Spleen (tissue), 11 donors: ENCODE results near the gene KCNC1. TPM values are rescaled to one million over a fixed set of nuclear protein-coding genes. Genes with fewer than 3 reads are reported as not detected.

Experiments used
- DNase-seq: peaks from one replicate; pipeline ENCODE4 v3.0.0-alpha.2; 2020
- H3K27ac ChIP-seq, 8 donors: fragments of 200-600 bp; sonication (generic) in 7 of 8; 1 replicate in 4 of 8; 2 replicates in 4 of 8; pipeline versions ENCODE4 v1.5.0 to v1.8.0; 2016 to 2021; ENCODE audit warnings: inconsistent platforms in 4 of 8, mild to moderate bottlenecking in 4 of 8, moderate library complexity in 1 of 8
- H3K27me3 ChIP-seq, 7 donors: fragments of 200-600 bp; sonication (generic) in 6 of 7; replicated peaks in 1 of 7; 1 replicate in 4 of 7; 2 replicates in 3 of 7; pipeline versions ENCODE4 v1.5.0 to v1.8.0; 2016 to 2021; ENCODE audit warnings: inconsistent platforms in 3 of 7, mild to moderate bottlenecking in 1 of 7
- H3K36me3 ChIP-seq, 6 donors: fragments of 200-600 bp; sonication (generic) in 5 of 6; 1 replicate in 4 of 6; 2 replicates in 2 of 6; pipeline versions ENCODE4 v1.5.0 to v1.8.0; 2016 to 2021; ENCODE audit warnings: inconsistent platforms in 2 of 6
- H3K4me1 ChIP-seq, 6 donors: fragments of 200-600 bp; sonication (generic) in 5 of 6; 1 replicate in 3 of 6; 2 replicates in 3 of 6; pipeline versions ENCODE4 v1.5.0 to v1.8.0; 2016 to 2021; ENCODE audit warnings: inconsistent platforms in 3 of 6
- H3K4me3 ChIP-seq, 8 donors: fragments of 200-600 bp; sonication (generic) in 7 of 8; 1 replicate in 4 of 8; 2 replicates in 4 of 8; pipeline versions ENCODE4 v1.5.0 to v1.8.0; 2016 to 2021; ENCODE audit warnings: inconsistent platforms in 4 of 8, mild to moderate bottlenecking in 4 of 8, moderate library complexity in 2 of 8
- H3K9me3 ChIP-seq, 8 donors: fragments of 200-600 bp; sonication (generic) in 7 of 8; 1 replicate in 4 of 8; 2 replicates in 4 of 8; pipeline versions ENCODE4 v1.5.0 to v1.8.0; 2016 to 2021; ENCODE audit warnings: inconsistent platforms in 4 of 8
- CTCF ChIP-seq, 11 experiments: fragments of 200-600 bp in 7 of 11; fragments of 450-650 bp in 4 of 11; sonication (generic) in 4 of 11; IDR thresholded peaks in 8 of 11; conservative IDR thresholded peaks in 3 of 11; 1 replicate in 7 of 11; 2 replicates in 4 of 11; pipeline versions ENCODE4 v1.4.0 to v1.8.0; 2016 to 2021; ENCODE audit warnings: antibody characterized with exemption in 11 of 11, inconsistent platforms in 4 of 11, mild to moderate bottlenecking in 1 of 11
- POLR2A ChIP-seq, 3 donors: fragments of 450-650 bp; IDR thresholded peaks; one replicate each; pipeline ENCODE4 v1.5.1; 2017; ENCODE audit warnings: antibody characterized with exemption in 3 of 3, mild to moderate bottlenecking in 1 of 3
- POLR2AphosphoS5 ChIP-seq, 3 donors: sonication (generic); formaldehyde crosslinking; IDR thresholded peaks; one replicate each; pipeline ENCODE4 v1.5.1; 2017; ENCODE audit warnings: antibody characterized with exemption in 3 of 3
- WGBS, 5 donors: extraction: QIAGEN DNeasy Blood & Tissue Kit in 3 of 5; methylation state at CpG; one replicate each; pipeline versions ENCODE4 v1.1.5 to v1.1.7; 2013 to 2018; 5-methylcytosine and 5-hydroxymethylcytosine counted together
- intact Hi-C: fragments of 100-400 bp; cut with DNase I; formaldehyde crosslinking; loops from one replicate; pipeline ENCODE4 v1.15.0; 2023; ENCODE audit warnings: low total_unique reads
- polyA plus RNA-seq, 3 donors: library from polyadenylated mRNA; stranded (reverse); fragments of 200-250 nt; gene quantifications; one replicate each; pipeline ENCODE4 v1.2.1, GENCODE V29; 2013
- total RNA-seq, 7 donors: library from RNA; depleted of rRNA in 3 of 7; stranded (reverse); fragments of >200 nt in 3 of 7; fragmentation: NEBNext Ultra II Directional in 4 of 7; extraction: Animal tissue kit (Norgen Biotek cat#: 25700) in 4 of 7; gene quantifications; one replicate each; pipeline versions ENCODE4 v1.1.0 to v1.2.1, GENCODE V29; 2016 to 2021
- donor health status: healthy with polysubstance abuse.
- donor health status: DM: no; HTN: no; CAD: no; lungs with moderate emphysema.
- donor health status: DM: no; HTN: no; CAD: no.
- donor health status: Bipolar disorder and iron deficiency.
- donor health status: healthy.
- donor health status: DM: no; HTN: no; CAD: no.
- donor health status: DM: yes; HTN: yes; CAD: no.

The KCNC1 gene
- total and polyA plus RNA-seq, 10 donors, result not detected

GRCh38 chr11:17714870-17715269 is 19.7 kb upstream of the KCNC1 start:
- H3K4me1 ChIP-seq, result peaks cover 0 to 13% (median 7%) of the 10 kb centered on the region in 6 donors
- H3K27me3 ChIP-seq, result peaks cover 0 to 89% (median 38%) of the 10 kb centered on the region in 7 donors
- WGBS, 5 donors, result 72 to 84% (median 82%) methylated on average over 4 of the region's 4 CpGs
- no peak for TF ChIP-seq POLR2AphosphoS5 (IDR thresholded peaks at IDR 0.05)
- TF ChIP-seq CTCF (IDR thresholded peaks at IDR 0.05 in 8 of 11, conservative IDR thresholded peaks at IDR 0.05 in 3 of 11), result no peak
- no peak for TF ChIP-seq POLR2A (IDR thresholded peaks at IDR 0.05)
- DNase-seq, result no peak
- no peaks in the 10 kb centered on the region for H3K9me3 ChIP-seq
- H3K36me3 ChIP-seq, result no peaks in the 10 kb centered on the region
- H3K27ac ChIP-seq, result no peak overlapping the region
- no peak overlapping the region for H3K4me3 ChIP-seq
- intact Hi-C loops, result no loop called here

- 70 to 85% (median 72%) methylated on average over 2 of the region's 2 CpGs for WGBS, 5 donors
- DNase-seq, result no peak
- Histone ChIP-seq H3K4me3 (no peak overlapping the region), H3K27me3 (peaks cover 2 to 98% (median 57%) of the 10 kb centered on the region in 7 donors), H3K27ac (no peak overlapping the region), H3K4me1 (peaks cover 0 to 32% (median 25%) of the 10 kb centered on the region in 6 donors), H3K36me3 (no peaks in the 10 kb centered on the region), H3K9me3 (no peaks in the 10 kb centered on the region)
- TF ChIP-seq POLR2A (IDR thresholded peaks at IDR 0.05), result no peak
- TF ChIP-seq POLR2AphosphoS5 (IDR thresholded peaks at IDR 0.05), result no peak
- no peak for TF ChIP-seq CTCF (IDR thresholded peaks at IDR 0.05 in 8 of 11, conservative IDR thresholded peaks at IDR 0.05 in 3 of 11)
- intact Hi-C loops, result no loop called here
Measured at GRCh38 chr11:17716807-17717206, 17.8 kb upstream of the KCNC1 start.

DNA sequence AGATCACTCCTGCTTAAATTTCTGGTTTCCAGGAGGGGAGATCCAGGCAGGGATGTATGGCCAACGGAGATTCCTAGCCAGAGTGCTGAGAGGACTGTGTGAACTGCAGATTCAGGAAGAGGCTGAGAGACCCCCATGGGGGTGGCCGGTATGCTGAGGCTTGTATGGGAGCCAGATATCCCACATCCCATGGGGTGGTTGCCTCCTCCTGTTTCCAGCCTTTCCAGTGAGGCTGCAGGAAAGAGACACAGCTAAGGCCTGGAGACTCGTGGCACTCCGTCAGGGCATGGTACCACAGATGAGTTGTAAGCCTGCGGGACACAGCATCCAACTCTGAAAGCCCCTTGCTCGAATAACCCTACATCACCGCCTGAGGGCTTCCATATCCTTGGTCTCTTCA is 16.6 kb upstream of the KCNC1 start:
- Histone ChIP-seq H3K4me1 (peaks cover 0 to 39% (median 26%) of the 10 kb centered on the region in 6 donors), H3K27ac (no peak overlapping the region), H3K4me3 (no peak overlapping the region), H3K36me3 (no peaks in the 10 kb centered on the region), H3K27me3 (peaks cover 3 to 98% (median 65%) of the 10 kb centered on the region in 7 donors), H3K9me3 (no peaks in the 10 kb centered on the region)
- no peak for TF ChIP-seq CTCF (IDR thresholded peaks at IDR 0.05 in 8 of 11, conservative IDR thresholded peaks at IDR 0.05 in 3 of 11)
- no peak for TF ChIP-seq POLR2A (IDR thresholded peaks at IDR 0.05)
- no peak for TF ChIP-seq POLR2AphosphoS5 (IDR thresholded peaks at IDR 0.05)
- intact Hi-C loops, result no loop called here
- no peak for DNase-seq
- WGBS, 5 donors, result 43 to 58% (median 56%) methylated on average over 7 of the region's 7 CpGs

DNA sequence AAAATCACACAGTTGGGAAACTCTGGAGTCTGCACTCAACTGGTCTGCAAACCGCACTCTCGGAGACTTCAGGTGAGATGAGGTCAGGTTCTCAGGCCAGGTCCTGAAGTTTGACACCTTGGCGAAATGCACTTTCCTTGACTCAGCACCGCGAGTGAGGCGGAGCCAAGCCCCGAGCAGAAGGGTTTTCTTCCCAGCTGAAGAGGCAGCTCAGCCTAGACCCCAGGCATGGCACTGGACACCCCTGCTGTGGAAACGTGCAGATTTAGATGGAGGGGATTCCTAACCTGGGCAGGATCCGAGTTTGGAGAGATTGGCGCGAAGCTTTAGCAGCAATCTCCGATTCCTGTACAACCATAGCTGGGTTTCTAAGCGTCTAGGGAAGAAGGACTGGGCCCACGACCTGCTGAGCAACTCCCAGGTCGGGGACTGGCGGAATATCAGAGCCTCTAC is 16.0 kb upstream of the KCNC1 start:
- WGBS, 5 donors, result 11 to 23% (median 13%) methylated on average over 11 to 16 of the region's 16 CpGs
- no peak for DNase-seq

More for the DNA sequence above, 16.0 kb upstream of the KCNC1 start:
- TF ChIP-seq POLR2A (IDR thresholded peaks at IDR 0.05) (no peak), CTCF (IDR thresholded peaks at IDR 0.05 in 8 of 11, conservative IDR thresholded peaks at IDR 0.05 in 3 of 11) (no peak), POLR2AphosphoS5 (IDR thresholded peaks at IDR 0.05) (no peak)
- Histone ChIP-seq H3K36me3 (no peaks in the 10 kb centered on the region), H3K27ac (no peak overlapping the region), H3K4me3 (no peak overlapping the region), H3K9me3 (no peaks in the 10 kb centered on the region), H3K4me1 (peaks cover 0 to 39% (median 26%) of the 10 kb centered on the region in 6 donors), H3K27me3 (peaks cover 3 to 98% (median 64%) of the 10 kb centered on the region in 7 donors)
- intact Hi-C loops, result no loop called here
